ENCODE measurements around the gene RBM44. TPM values are rescaled to one million over a fixed set of nuclear protein-coding genes. Genes with fewer than 3 reads are reported as not detected.
"Not testable (repeated sequence)": the region's sequence is repeated elsewhere in the genome, so short reads cannot be mapped to it uniquely, and the experiment has no call there.

The RBM44 gene
- total and polyA plus RNA-seq, 2 donors = 0.82 to 0.85 TPM

GRCh38 chr2:237758185-237758584 is 40.4 kb upstream of the RBM44 start:
- 97% methylated on average over 10 of the region's 10 CpGs for WGBS
- Histone ChIP-seq H3K27me3 (ENCODE audit: control insufficient read depth in 2 of 2, insufficient read depth in 1 of 2, low read length in 1 of 2) (no peaks in the 10 kb centered on the region), H3K4me1 (ENCODE audit: control insufficient read depth in 2 of 2, insufficient read depth in 2 of 2, low read length in 2 of 2) (no peaks in the 10 kb centered on the region), H3K27ac (ENCODE audit: low read depth in 1 of 2, low read length in 1 of 2) (no peak overlapping the region), H3K36me3 (ENCODE audit: control insufficient read depth in 2 of 2, insufficient read depth in 2 of 2, low read length in 1 of 2) (peaks cover 65 to 83% of the 10 kb centered on the region in 2 donors), H3K4me3 (ENCODE audit: low read length in 2 of 2) (no peak overlapping the region), H3K9me3 (ENCODE audit: control insufficient read depth in 2 of 2, insufficient read depth in 1 of 2, low read length in 1 of 2) (no peaks in the 10 kb centered on the region)
- DNase-seq (ENCODE audit: low read depth in 6 of 9, low spot score in 9 of 9) = no peak

- no peaks in the 10 kb centered on the region for H3K27me3 ChIP-seq (ENCODE audit: control insufficient read depth in 2 of 2, insufficient read depth in 1 of 2, low read length in 1 of 2)
- H3K4me3 ChIP-seq (ENCODE audit: low read length in 2 of 2) = no peak overlapping the region
- peaks cover 66 to 82% of the 10 kb centered on the region in 2 donors for H3K36me3 ChIP-seq (ENCODE audit: control insufficient read depth in 2 of 2, insufficient read depth in 2 of 2, low read length in 1 of 2)
- no peak overlapping the region for H3K27ac ChIP-seq (ENCODE audit: low read depth in 1 of 2, low read length in 1 of 2)
- no peak for DNase-seq (ENCODE audit: low read depth in 6 of 9, low spot score in 9 of 9)
- 97% methylated on average over 10 of the region's 10 CpGs for WGBS
- H3K9me3 ChIP-seq (ENCODE audit: control insufficient read depth in 2 of 2, insufficient read depth in 1 of 2, low read length in 1 of 2) = no peaks in the 10 kb centered on the region
- H3K4me1 ChIP-seq (ENCODE audit: control insufficient read depth in 2 of 2, insufficient read depth in 2 of 2, low read length in 2 of 2) = no peaks in the 10 kb centered on the region
These were observed 39.4 kb upstream of the RBM44 start for GRCh38 chr2:237759176-237759575.

- no peak overlapping the region for H3K4me3 ChIP-seq (ENCODE audit: low read length in 2 of 2)
- peaks cover 56 to 67% of the 10 kb centered on the region in 2 donors for H3K36me3 ChIP-seq (ENCODE audit: control insufficient read depth in 2 of 2, insufficient read depth in 2 of 2, low read length in 1 of 2)
- H3K9me3 ChIP-seq (ENCODE audit: control insufficient read depth in 2 of 2, insufficient read depth in 1 of 2, low read length in 1 of 2) = no peaks in the 10 kb centered on the region
- H3K4me1 ChIP-seq (ENCODE audit: control insufficient read depth in 2 of 2, insufficient read depth in 2 of 2, low read length in 2 of 2) = no peaks in the 10 kb centered on the region
- no peaks in the 10 kb centered on the region for H3K27me3 ChIP-seq (ENCODE audit: control insufficient read depth in 2 of 2, insufficient read depth in 1 of 2, low read length in 1 of 2)
- no peak for DNase-seq (ENCODE audit: low read depth in 6 of 9, low spot score in 9 of 9)
- WGBS = 99% methylated on average over 23 of the region's 23 CpGs
- no peak overlapping the region for H3K27ac ChIP-seq (ENCODE audit: low read depth in 1 of 2, low read length in 1 of 2)
These were observed 37.8 kb upstream of the RBM44 start for GRCh38 chr2:237760506-237761502.

GRCh38 chr2:237762291-237763182 is 36.0 kb upstream of the RBM44 start:
- not testable (repeated sequence) for H3K27ac ChIP-seq (ENCODE audit: low read depth in 1 of 2, low read length in 1 of 2); H3K4me3 ChIP-seq (ENCODE audit: low read length in 2 of 2); DNase-seq (ENCODE audit: low read depth in 6 of 9, low spot score in 9 of 9); H3K9me3 ChIP-seq (ENCODE audit: control insufficient read depth in 2 of 2, insufficient read depth in 1 of 2, low read length in 1 of 2); H3K27me3 ChIP-seq (ENCODE audit: control insufficient read depth in 2 of 2, insufficient read depth in 1 of 2, low read length in 1 of 2); H3K4me1 ChIP-seq (ENCODE audit: control insufficient read depth in 2 of 2, insufficient read depth in 2 of 2, low read length in 2 of 2)
- peaks cover 49 to 57% of the 10 kb centered on the region in 2 donors for H3K36me3 ChIP-seq (ENCODE audit: control insufficient read depth in 2 of 2, insufficient read depth in 2 of 2, low read length in 1 of 2)
- WGBS = 98% methylated on average over 9 of the region's 9 CpGs

GRCh38 chr2:237763812-237764211 is 34.8 kb upstream of the RBM44 start:
- H3K36me3 ChIP-seq (ENCODE audit: control insufficient read depth in 2 of 2, insufficient read depth in 2 of 2, low read length in 1 of 2) = peaks cover 46 to 52% of the 10 kb centered on the region in 2 donors
- no peak for DNase-seq (ENCODE audit: low read depth in 6 of 9, low spot score in 9 of 9)
- WGBS = 96% methylated on average over 10 of the region's 10 CpGs
- H3K4me1 ChIP-seq (ENCODE audit: control insufficient read depth in 2 of 2, insufficient read depth in 2 of 2, low read length in 2 of 2) = no peaks in the 10 kb centered on the region
- H3K4me3 ChIP-seq (ENCODE audit: low read length in 2 of 2) = no peak overlapping the region
- H3K27me3 ChIP-seq (ENCODE audit: control insufficient read depth in 2 of 2, insufficient read depth in 1 of 2, low read length in 1 of 2) = no peaks in the 10 kb centered on the region
- H3K27ac ChIP-seq (ENCODE audit: low read depth in 1 of 2, low read length in 1 of 2) = no peak overlapping the region
- H3K9me3 ChIP-seq (ENCODE audit: control insufficient read depth in 2 of 2, insufficient read depth in 1 of 2, low read length in 1 of 2) = no peaks in the 10 kb centered on the region

GRCh38 chr2:237765122-237765521 is 33.5 kb upstream of the RBM44 start:
- not testable (repeated sequence) for H3K27me3 ChIP-seq (ENCODE audit: control insufficient read depth in 2 of 2, insufficient read depth in 1 of 2, low read length in 1 of 2); H3K4me1 ChIP-seq (ENCODE audit: control insufficient read depth in 2 of 2, insufficient read depth in 2 of 2, low read length in 2 of 2); H3K9me3 ChIP-seq (ENCODE audit: control insufficient read depth in 2 of 2, insufficient read depth in 1 of 2, low read length in 1 of 2); H3K4me3 ChIP-seq (ENCODE audit: low read length in 2 of 2); DNase-seq (ENCODE audit: low read depth in 6 of 9, low spot score in 9 of 9); H3K27ac ChIP-seq (ENCODE audit: low read depth in 1 of 2, low read length in 1 of 2)
- over 99% methylated on average over 6 of the region's 6 CpGs for WGBS
- H3K36me3 ChIP-seq (ENCODE audit: control insufficient read depth in 2 of 2, insufficient read depth in 2 of 2, low read length in 1 of 2) = peaks cover 46 to 50% of the 10 kb centered on the region in 2 donors

GRCh38 chr2:237765875-237766274 is 32.7 kb upstream of the RBM44 start:
- Histone ChIP-seq H3K9me3 (ENCODE audit: control insufficient read depth in 2 of 2, insufficient read depth in 1 of 2, low read length in 1 of 2) (no peaks in the 10 kb centered on the region), H3K4me3 (ENCODE audit: low read length in 2 of 2) (no peak overlapping the region), H3K4me1 (ENCODE audit: control insufficient read depth in 2 of 2, insufficient read depth in 2 of 2, low read length in 2 of 2) (no peaks in the 10 kb centered on the region), H3K27me3 (ENCODE audit: control insufficient read depth in 2 of 2, insufficient read depth in 1 of 2, low read length in 1 of 2) (no peaks in the 10 kb centered on the region), H3K36me3 (ENCODE audit: control insufficient read depth in 2 of 2, insufficient read depth in 2 of 2, low read length in 1 of 2) (peaks cover 39 to 44% of the 10 kb centered on the region in 2 donors), H3K27ac (ENCODE audit: low read depth in 1 of 2, low read length in 1 of 2) (no peak overlapping the region)
- 95% methylated on average over 8 of the region's 8 CpGs for WGBS
- no peak for DNase-seq (ENCODE audit: low read depth in 6 of 9, low spot score in 9 of 9)

- H3K4me1 ChIP-seq (ENCODE audit: control insufficient read depth in 2 of 2, insufficient read depth in 2 of 2, low read length in 2 of 2) = no peaks in the 10 kb centered on the region
- no peaks in the 10 kb centered on the region for H3K9me3 ChIP-seq (ENCODE audit: control insufficient read depth in 2 of 2, insufficient read depth in 1 of 2, low read length in 1 of 2)
- WGBS = 96% methylated on average over 2 of the region's 2 CpGs
- no peak overlapping the region for H3K4me3 ChIP-seq (ENCODE audit: low read length in 2 of 2)
- DNase-seq (ENCODE audit: low read depth in 6 of 9, low spot score in 9 of 9) = no peak
- H3K36me3 ChIP-seq (ENCODE audit: control insufficient read depth in 2 of 2, insufficient read depth in 2 of 2, low read length in 1 of 2) = peaks cover 37 to 43% of the 10 kb centered on the region in 2 donors
- H3K27ac ChIP-seq (ENCODE audit: low read depth in 1 of 2, low read length in 1 of 2) = no peak overlapping the region
- H3K27me3 ChIP-seq (ENCODE audit: control insufficient read depth in 2 of 2, insufficient read depth in 1 of 2, low read length in 1 of 2) = no peaks in the 10 kb centered on the region
These were observed 32.2 kb upstream of the RBM44 start for GRCh38 chr2:237766340-237766739.

- H3K4me1 ChIP-seq (ENCODE audit: control insufficient read depth in 2 of 2, insufficient read depth in 2 of 2, low read length in 2 of 2) = no peaks in the 10 kb centered on the region
- no peaks in the 10 kb centered on the region for H3K27me3 ChIP-seq (ENCODE audit: control insufficient read depth in 2 of 2, insufficient read depth in 1 of 2, low read length in 1 of 2)
- H3K4me3 ChIP-seq (ENCODE audit: low read length in 2 of 2) = no peak overlapping the region
- WGBS = 99% methylated on average over 3 of the region's 3 CpGs
- H3K36me3 ChIP-seq (ENCODE audit: control insufficient read depth in 2 of 2, insufficient read depth in 2 of 2, low read length in 1 of 2) = peaks cover 29 to 33% of the 10 kb centered on the region in 2 donors
- no peak overlapping the region for H3K27ac ChIP-seq (ENCODE audit: low read depth in 1 of 2, low read length in 1 of 2)
- no peak for DNase-seq (ENCODE audit: low read depth in 6 of 9, low spot score in 9 of 9)
- H3K9me3 ChIP-seq (ENCODE audit: control insufficient read depth in 2 of 2, insufficient read depth in 1 of 2, low read length in 1 of 2) = no peaks in the 10 kb centered on the region
These were observed 26.1 kb upstream of the RBM44 start for GRCh38 chr2:237772513-237772912.
